HG03045 (cell line): Measurements from ENCODE around the gene MISP.

ENCODE experiments used
- ATAC-seq: cut with Tn5 transposase; IDR thresholded peaks from one replicate; pipeline ENCODE4 v1.9.1; 2021; ENCODE audit warnings: mild to moderate bottlenecking, moderate library complexity; ENCODE audit not compliant: unreplicated experiment

MISP gene

GRCh38 chr19:795691-796581, 45.0 kb downstream of the MISP start:
- no peak for ATAC-seq

- peak; percentile 78 for ATAC-seq
Measured at GRCh38 chr19:796692-797527, 46.0 kb downstream of the MISP start, which contains the start of gene PTBP1. Gene PTBP1, plus strand, starts transcription at chr19:797452. Its CDS starts 46 bp downstream, at chr19:797498.

DNA sequence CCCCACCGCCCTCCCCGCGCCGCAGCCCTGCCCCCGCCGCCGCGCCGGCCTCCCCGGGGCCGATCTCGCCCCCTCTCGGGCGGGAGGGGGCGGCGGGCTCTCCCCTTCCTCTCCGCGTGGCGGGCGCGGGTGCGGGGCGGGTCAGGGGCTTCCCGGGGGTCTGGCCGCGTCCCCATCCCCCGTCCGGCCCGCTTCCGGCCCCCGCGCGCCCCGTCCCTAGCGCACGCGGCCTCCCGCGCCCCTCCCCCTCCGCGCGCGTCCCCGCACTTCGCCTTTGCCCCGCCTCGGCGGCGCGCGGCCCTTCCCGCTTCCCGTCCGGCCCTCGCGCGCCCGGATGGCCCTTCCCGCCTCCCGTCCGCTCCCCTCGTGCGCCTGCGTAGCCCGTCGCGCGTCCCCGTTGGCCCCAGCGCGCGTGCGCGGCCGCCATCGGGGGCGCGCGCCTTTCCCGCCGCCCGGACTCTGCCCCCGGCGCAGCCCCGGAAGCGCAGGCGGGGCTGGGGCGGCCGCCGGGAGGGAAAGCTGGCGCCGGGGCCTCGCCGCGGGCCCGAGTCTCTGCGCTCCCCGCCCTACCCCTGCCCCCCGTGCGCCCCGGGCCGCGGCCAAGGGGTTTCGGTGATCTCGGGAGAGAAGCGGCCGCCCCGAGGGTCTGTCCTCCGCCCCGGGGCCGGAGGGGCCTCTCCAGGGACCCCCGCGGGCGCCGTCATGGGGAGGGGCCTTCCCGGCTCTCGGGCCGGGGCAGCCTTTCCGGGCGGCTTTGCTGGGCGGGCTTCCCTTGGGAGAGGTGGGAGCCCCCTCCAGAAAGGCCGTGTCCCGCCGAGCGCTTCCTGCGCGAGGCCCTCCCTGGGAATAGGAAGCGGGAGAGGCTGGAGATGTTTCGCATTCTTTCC, 46.9 kb downstream of the MISP start:
- ATAC-seq = peak; percentile 42

- ATAC-seq = no peak
Measured at GRCh38 chr19:798415-799075, 47.6 kb downstream of the MISP start.

DNA sequence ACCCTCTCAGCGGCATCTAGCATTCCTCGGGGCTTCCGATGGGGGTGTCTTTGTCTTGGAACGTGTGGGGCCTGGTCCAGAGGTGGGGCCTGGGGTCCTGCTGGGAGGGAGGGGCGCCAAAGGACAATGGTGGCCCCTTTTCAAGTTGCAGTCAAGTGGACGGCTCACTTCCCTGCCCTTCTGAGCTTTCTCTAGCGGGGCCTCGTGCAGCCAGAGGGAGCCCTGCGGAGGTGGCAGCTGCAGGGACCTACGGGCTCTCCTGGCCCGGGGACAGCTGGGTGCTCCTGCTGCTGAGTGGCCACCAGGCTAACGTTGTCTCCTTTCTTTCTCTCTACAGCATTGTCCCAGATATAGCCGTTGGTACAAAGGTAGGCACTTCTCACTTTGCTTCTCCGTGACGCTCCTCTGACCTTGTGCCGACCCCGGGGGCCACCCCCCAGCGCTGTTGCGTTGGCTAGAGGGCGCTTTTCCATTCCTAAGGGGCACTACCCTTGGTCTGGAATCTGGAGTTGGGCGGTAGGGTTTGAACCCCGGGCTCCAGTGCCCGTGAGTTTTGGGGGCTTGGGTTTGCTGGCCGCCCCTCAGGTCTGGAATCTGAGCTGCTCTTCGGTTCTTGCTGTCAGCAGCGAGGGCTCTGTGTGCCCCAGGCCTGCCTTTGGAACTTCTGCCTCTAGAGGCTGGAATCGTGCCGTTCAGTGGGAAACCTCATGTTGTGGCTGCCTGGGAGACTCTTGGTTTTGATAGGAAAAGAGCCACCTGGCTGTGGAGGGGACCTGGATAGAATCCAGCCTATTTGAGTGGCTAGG, 48.4 kb downstream of the MISP start:
- ATAC-seq = no peak

GRCh38 chr19:800360-801029, 49.6 kb downstream of the MISP start:
- no peak for ATAC-seq

DNA sequence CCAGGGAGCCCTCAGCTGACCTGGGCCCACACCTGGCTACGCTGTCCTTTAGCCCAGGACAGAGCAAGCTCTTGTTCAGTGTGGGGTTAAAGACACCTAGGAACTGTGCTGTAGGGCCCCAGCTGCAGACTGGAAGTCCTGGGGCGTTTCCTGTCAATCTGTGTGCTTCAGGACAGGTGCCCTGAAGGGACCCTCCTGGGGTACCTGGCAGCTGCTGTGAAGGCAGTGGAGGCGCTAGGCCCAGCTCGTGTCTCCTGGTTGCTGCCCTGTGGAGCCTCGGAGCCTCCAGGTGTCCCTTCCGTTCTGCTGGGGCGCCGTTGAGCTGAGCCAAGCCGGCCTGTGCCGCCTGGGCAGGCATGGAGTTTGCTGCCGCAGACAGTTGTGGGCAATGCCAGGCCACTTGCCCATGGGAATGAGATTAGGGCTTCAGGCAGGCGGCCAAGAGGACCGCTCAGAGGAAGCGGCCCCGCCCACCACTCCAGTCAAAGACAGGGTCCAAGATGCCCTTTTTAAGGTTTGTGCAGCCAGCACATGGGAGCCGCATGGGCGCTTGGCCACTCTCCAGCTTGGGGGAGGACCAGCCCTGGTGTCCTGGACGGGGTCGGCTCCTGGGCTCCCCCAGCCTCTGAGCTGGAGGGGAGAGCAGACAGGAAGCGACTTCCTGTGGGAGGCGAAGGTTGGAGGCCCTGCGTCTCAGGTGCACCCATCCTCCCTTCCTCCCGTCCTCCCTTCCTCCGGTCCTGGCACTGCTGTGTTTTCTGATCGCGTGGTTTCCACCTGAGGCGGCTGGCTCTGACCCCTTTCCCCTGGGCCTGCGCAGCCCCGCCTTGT, 50.3 kb downstream of the MISP start:
- ATAC-seq = no peak

- no peak for ATAC-seq
Measured at GRCh38 chr19:801861-802497, 51.1 kb downstream of the MISP start.

DNA sequence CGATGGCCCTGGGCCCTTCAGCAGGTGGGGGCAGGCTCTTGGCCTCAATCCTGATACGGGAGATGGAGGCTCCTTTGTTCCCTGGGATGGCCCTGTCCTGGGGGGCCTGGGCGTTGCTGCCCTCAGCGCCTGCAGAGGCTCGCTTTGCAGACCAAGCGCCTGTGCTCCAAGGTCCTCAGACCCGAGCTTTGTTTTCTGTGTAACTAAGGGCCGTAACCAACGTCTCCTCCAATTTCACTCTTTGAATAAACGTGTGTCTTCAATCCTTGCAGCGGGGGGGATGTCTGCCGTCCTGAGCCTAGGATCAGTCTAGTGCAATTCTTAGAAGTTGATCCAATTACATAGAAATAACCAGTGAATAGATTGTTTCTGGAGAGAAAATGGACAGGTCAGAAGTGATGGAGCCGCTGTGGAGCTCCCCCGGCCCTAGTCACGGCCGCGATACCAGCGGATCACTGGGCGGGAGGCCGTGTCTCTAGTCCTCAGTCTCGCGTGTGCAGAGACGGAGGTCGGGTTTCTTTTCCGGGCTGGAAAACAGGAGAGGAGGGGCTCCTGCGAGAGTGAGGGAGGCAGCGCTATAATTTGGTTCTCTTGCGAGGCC, 51.7 kb downstream of the MISP start:
- no peak for ATAC-seq

GRCh38 chr19:803099-803561, 52.2 kb downstream of the MISP start:
- no peak for ATAC-seq

GRCh38 chr19:803686-804418, 52.9 kb downstream of the MISP start:
- no peak for ATAC-seq

DNA sequence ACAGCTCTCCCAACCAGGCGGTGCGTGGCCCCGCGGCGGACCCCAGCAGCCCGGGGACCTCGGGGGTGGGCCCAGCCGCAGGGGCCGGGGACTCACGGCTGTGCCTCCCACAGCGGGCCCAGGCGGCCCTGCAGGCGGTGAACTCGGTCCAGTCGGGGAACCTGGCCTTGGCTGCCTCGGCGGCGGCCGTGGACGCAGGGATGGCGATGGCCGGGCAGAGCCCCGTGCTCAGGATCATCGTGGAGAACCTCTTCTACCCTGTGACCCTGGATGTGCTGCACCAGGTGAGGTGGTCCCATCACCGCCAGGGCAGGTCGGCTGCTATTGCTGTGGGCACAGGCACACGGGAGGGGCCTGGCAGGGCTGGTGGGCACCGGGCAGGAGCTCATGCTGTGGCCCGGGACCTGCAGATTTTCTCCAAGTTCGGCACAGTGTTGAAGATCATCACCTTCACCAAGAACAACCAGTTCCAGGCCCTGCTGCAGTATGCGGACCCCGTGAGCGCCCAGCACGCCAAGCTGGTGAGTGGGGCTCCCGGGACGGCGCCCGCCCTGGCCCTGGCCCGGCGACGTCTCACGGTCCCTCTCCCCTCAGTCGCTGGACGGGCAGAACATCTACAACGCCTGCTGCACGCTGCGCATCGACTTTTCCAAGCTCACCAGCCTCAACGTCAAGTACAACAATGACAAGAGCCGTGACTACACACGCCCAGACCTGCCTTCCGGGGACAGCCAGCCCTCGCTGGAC, 53.7 kb downstream of the MISP start:
- ATAC-seq = no peak

GRCh38 chr19:805166-805551, 54.2 kb downstream of the MISP start:
- no peak for ATAC-seq

DNA sequence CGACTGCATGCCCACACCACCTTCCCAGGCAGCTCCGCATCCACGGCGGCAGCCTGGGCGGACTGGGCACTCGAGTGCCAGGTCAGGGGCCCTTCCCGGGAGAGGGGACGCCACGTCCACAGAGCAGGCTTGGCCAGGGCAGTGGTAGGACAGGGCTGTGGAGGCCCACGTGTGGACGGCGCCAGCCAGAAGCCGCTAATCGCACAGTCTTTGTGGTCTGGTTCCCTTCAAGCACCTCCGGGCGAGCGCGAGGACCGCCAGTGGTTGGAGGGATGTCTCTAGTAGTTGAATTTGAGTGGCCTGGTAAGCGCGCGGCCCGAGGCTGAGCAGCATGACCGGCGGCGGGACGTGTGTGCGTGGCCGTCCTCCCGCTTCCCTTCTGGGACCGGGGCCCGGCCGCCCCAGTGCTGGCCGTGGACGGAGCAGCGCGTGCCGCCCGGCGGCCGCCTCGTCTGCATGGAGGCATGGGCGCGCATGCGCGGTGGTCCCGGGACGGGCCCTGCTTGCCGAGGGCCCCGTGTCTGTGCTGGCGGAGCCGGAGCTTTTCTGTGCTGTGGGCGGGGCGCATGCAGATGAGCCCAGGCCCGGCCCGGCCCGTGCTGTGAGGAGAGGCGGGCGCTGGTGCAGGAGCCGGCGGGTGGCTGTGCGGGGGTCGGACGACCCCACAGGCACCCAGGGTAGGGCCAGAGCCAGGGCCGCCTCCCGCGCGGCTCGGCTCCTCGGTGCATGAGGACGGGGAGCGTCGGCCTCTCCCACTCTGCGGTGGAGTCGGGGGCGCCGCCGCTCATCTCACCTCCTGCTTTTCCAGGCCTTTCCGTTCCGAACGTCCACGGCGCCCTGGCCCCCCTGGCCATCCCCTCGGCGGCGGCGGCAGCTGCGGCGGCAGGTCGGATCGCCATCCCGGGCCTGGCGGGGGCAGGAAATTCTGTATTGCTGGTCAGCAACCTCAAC, 55.0 kb downstream of the MISP start:
- ATAC-seq = no peak
